HEK293T (cell line): Measurements from ENCODE around the gene NOL3.

ENCODE experiments used
- ARNT ChIP-seq: fragments of 450-650 bp; IDR thresholded peaks from 2 replicates; pipeline ENCODE4 v1.6.1; 2017; ENCODE audit warnings: mild to moderate bottlenecking
- BHLHE40 ChIP-seq: fragments of 450-650 bp; IDR thresholded peaks from 2 replicates; pipeline ENCODE4 v1.6.1; 2016; ENCODE audit warnings: mild to moderate bottlenecking, moderate library complexity, borderline replicate concordance
- CTBP1 ChIP-seq: fragments of 450-650 bp; IDR thresholded peaks from 2 replicates; pipeline ENCODE4 v1.6.1; 2016; ENCODE audit warnings: borderline replicate concordance
- FOXA1 ChIP-seq: fragments of 450-650 bp; IDR thresholded peaks from 2 replicates; pipeline ENCODE4 v1.6.1; 2016; ENCODE audit warnings: mild to moderate bottlenecking
- FOXK2 ChIP-seq: fragments of 450-650 bp; IDR thresholded peaks from 2 replicates; pipeline ENCODE4 v1.6.1; 2016; ENCODE audit warnings: mild to moderate bottlenecking
- HDGF ChIP-seq: fragments of 450-650 bp; IDR thresholded peaks from 2 replicates; pipeline ENCODE4 v1.6.1; 2017; ENCODE audit warnings: antibody characterized with exemption, borderline replicate concordance
- L3MBTL2 ChIP-seq: fragments of 450-650 bp; conservative IDR thresholded peaks from 2 replicates; pipeline ENCODE4 v1.6.1; 2016; ENCODE audit warnings: mild to moderate bottlenecking
- LEF1 ChIP-seq: fragments of 450-650 bp; IDR thresholded peaks from 2 replicates; pipeline ENCODE4 v1.6.1; 2017; ENCODE audit warnings: mild to moderate bottlenecking, borderline replicate concordance
- NFRKB ChIP-seq: fragments of 450-650 bp; IDR thresholded peaks from 2 replicates; pipeline ENCODE4 v1.6.1; 2016; ENCODE audit warnings: mild to moderate bottlenecking, moderate library complexity
- SP1 ChIP-seq: fragments of 450-650 bp; IDR thresholded peaks from 2 replicates; pipeline ENCODE4 v1.6.1; 2017
- TARDBP ChIP-seq: fragments of 450-650 bp; IDR thresholded peaks from 2 replicates; pipeline ENCODE4 v1.6.1; 2016

- TF ChIP-seq TARDBP, result no peak
- no peak for TF ChIP-seq ARNT
- no peak for TF ChIP-seq BHLHE40
- TF ChIP-seq NFRKB, result no peak
- no peak for TF ChIP-seq SP1
- TF ChIP-seq CTBP1, result no peak
- no peak for TF ChIP-seq FOXK2
- TF ChIP-seq HDGF, result no peak
- no peak for TF ChIP-seq L3MBTL2
- no peak for TF ChIP-seq FOXA1
- TF ChIP-seq LEF1, result no peak
Observed at GRCh38 chr16:67174706-67175231, 4.4 kb downstream of the NOL3 start.
